Measurements from ENCODE around the gene CEP72.
"Not testable (repeated sequence)": the region's sequence is repeated elsewhere in the genome, so short reads cannot be mapped to it uniquely, and the experiment has no call there.

Gene CEP72

GRCh38 chr5:603081-603998, 8.8 kb upstream of the CEP72 start:
- H3K9me3 ChIP-seq (ENCODE audit: insufficient read depth, low read length) = no peaks in the 10 kb centered on the region
- H3K36me3 ChIP-seq (replicated peaks; ENCODE audit: low read depth, low read length) = no peaks in the 10 kb centered on the region
- H3K9ac ChIP-seq (ENCODE audit: low read length) = no peak overlapping the region
- H2AFZ ChIP-seq (ENCODE audit: low read depth, low read length) = no peak overlapping the region
- peaks cover 9% of the 10 kb centered on the region for H3K4me1 ChIP-seq (ENCODE audit: low read length)
- H3K27me3 ChIP-seq (ENCODE audit: low read depth, low read length) = peaks cover 5% of the 10 kb centered on the region; the same call in 1 of the 2 replicates
- no peak overlapping the region for H3K4me2 ChIP-seq (ENCODE audit: low read length)
- H3K79me2 ChIP-seq (ENCODE audit: low read length) = no peaks in the 10 kb centered on the region
- H3K4me3 ChIP-seq (ENCODE audit: low read length) = no peak overlapping the region
- no peaks in the 10 kb centered on the region for H4K20me1 ChIP-seq (ENCODE audit: insufficient read depth, low read length)
- TF ChIP-seq CTCF (IDR thresholded peaks at IDR 0.05; ENCODE audit: low read depth, low read length) (no peak), EZH2phosphoT487 (IDR thresholded peaks at IDR 0.05; ENCODE audit: low read depth) (no peak)
- no peak overlapping the region for H3K27ac ChIP-seq (ENCODE audit: low read length)

GRCh38 chr5:604391-604831, 7.7 kb upstream of the CEP72 start:
- no peak overlapping the region for H3K4me3 ChIP-seq (ENCODE audit: low read length)
- H4K20me1 ChIP-seq (ENCODE audit: insufficient read depth, low read length) = no peaks in the 10 kb centered on the region
- no peaks in the 10 kb centered on the region for H3K9me3 ChIP-seq (ENCODE audit: insufficient read depth, low read length)
- H3K36me3 ChIP-seq (replicated peaks; ENCODE audit: low read depth, low read length) = no peaks in the 10 kb centered on the region
- peaks cover 9% of the 10 kb centered on the region for H3K4me1 ChIP-seq (ENCODE audit: low read length)
- H3K4me2 ChIP-seq (ENCODE audit: low read length) = no peak overlapping the region
- no peak for TF ChIP-seq EZH2phosphoT487 (IDR thresholded peaks at IDR 0.05; ENCODE audit: low read depth)
- TF ChIP-seq CTCF (IDR thresholded peaks at IDR 0.05; ENCODE audit: low read depth, low read length) = no peak
- H2AFZ ChIP-seq (ENCODE audit: low read depth, low read length) = no peak overlapping the region
- no peak overlapping the region for H3K9ac ChIP-seq (ENCODE audit: low read length)
- no peak overlapping the region for H3K27ac ChIP-seq (ENCODE audit: low read length)
- no peaks in the 10 kb centered on the region for H3K27me3 ChIP-seq (ENCODE audit: low read depth, low read length)
- H3K79me2 ChIP-seq (ENCODE audit: low read length) = no peaks in the 10 kb centered on the region

- H3K4me2 ChIP-seq (ENCODE audit: low read length); H3K9ac ChIP-seq (ENCODE audit: low read length); H3K36me3 ChIP-seq (replicated peaks; ENCODE audit: low read depth, low read length); H3K9me3 ChIP-seq (ENCODE audit: insufficient read depth, low read length); H3K27ac ChIP-seq (ENCODE audit: low read length); H4K20me1 ChIP-seq (ENCODE audit: insufficient read depth, low read length); H3K4me1 ChIP-seq (ENCODE audit: low read length); H3K79me2 ChIP-seq (ENCODE audit: low read length); H3K27me3 ChIP-seq (ENCODE audit: low read depth, low read length); H2AFZ ChIP-seq (ENCODE audit: low read depth, low read length); H3K4me3 ChIP-seq (ENCODE audit: low read length): not testable (repeated sequence)
Observed at GRCh38 chr5:605090-605489, 7.0 kb upstream of the CEP72 start.

- Histone ChIP-seq H3K27ac (ENCODE audit: low read length) (no peak overlapping the region), H2AFZ (ENCODE audit: low read depth, low read length) (no peak overlapping the region), H3K4me2 (ENCODE audit: low read length) (no peak overlapping the region), H3K9me3 (ENCODE audit: insufficient read depth, low read length) (no peaks in the 10 kb centered on the region), H3K27me3 (ENCODE audit: low read depth, low read length) (no peaks in the 10 kb centered on the region), H3K9ac (ENCODE audit: low read length) (no peak overlapping the region), H3K4me1 (ENCODE audit: low read length) (peaks cover 9% of the 10 kb centered on the region), H3K36me3 (replicated peaks; ENCODE audit: low read depth, low read length) (no peaks in the 10 kb centered on the region), H4K20me1 (ENCODE audit: insufficient read depth, low read length) (no peaks in the 10 kb centered on the region), H3K79me2 (ENCODE audit: low read length) (no peaks in the 10 kb centered on the region), H3K4me3 (ENCODE audit: low read length) (no peak overlapping the region)
- TF ChIP-seq CTCF (IDR thresholded peaks at IDR 0.05; ENCODE audit: low read depth, low read length) (no peak), EZH2phosphoT487 (IDR thresholded peaks at IDR 0.05; ENCODE audit: low read depth) (no peak)
Observed at GRCh38 chr5:606061-606460, 6.1 kb upstream of the CEP72 start.

Measured in OCI-LY3 (cell line).